HepG2 (cell line): ENCODE measurements around the gene GAS2. TPM values are rescaled to one million over a fixed set of nuclear protein-coding genes. Genes with fewer than 3 reads are reported as not detected.

Experiments
- AFF4 ChIP-seq: sonication (generic); formaldehyde crosslinking; IDR thresholded peaks from 2 replicates; pipeline ENCODE4 v1.4.0; 2020; ENCODE audit warnings: missing genetic modification reagents
- ASH2L ChIP-seq: fragments of 300-600, 200-600 bp; sonication (generic); IDR thresholded peaks from 2 replicates; pipeline ENCODE4 v1.7.0; 2017; ENCODE audit warnings: low read depth, mild to moderate bottlenecking, moderate library complexity, mixed read lengths, low read length; ENCODE audit not compliant: insufficient read length
- CREB1 ChIP-seq, 2 experiments: fragments of 450-650 bp in 1 of 2; IDR thresholded peaks; 2 replicates each; pipeline ENCODE4 v1.6.1; 2016 to 2017; ENCODE audit warnings: control low read depth in 1 of 2, mild to moderate bottlenecking in 1 of 2, missing compliant biosample characterization in 1 of 2, missing genetic modification characterization in 1 of 2
- MED1 ChIP-seq: sonication (generic); formaldehyde crosslinking; IDR thresholded peaks from 2 replicates; pipeline ENCODE4 v1.4.0; 2020; ENCODE audit warnings: missing genetic modification reagents
- MTA1 ChIP-seq: sonication (generic); formaldehyde crosslinking; IDR thresholded peaks from 2 replicates; pipeline ENCODE4 v1.4.0; 2020; ENCODE audit warnings: missing genetic modification reagents, mild to moderate bottlenecking, borderline replicate concordance
- PAXIP1 ChIP-seq: sonication (generic); formaldehyde crosslinking; conservative IDR thresholded peaks from 2 replicates; pipeline ENCODE4 v1.4.0; 2020; ENCODE audit warnings: mild to moderate bottlenecking, missing genetic modification reagents, moderate library complexity
- RCOR2 ChIP-seq: IDR thresholded peaks from 2 replicates; pipeline ENCODE4 v1.6.1; 2016; ENCODE audit warnings: missing biosample characterization, missing genetic modification reagents
- SNRNP70 ChIP-seq: fragments of 200-400 bp; formaldehyde crosslinking; IDR thresholded peaks from 2 replicates; pipeline ENCODE4 v1.6.1; 2017; ENCODE audit warnings: mild to moderate bottlenecking, low read depth, low read length, moderate library complexity
- TEAD3 ChIP-seq: optimal IDR thresholded peaks from 2 replicates; pipeline ENCODE3; 2016; ENCODE audit warnings: borderline replicate concordance
- TIGD3 ChIP-seq: sonication (generic); formaldehyde crosslinking; IDR thresholded peaks from 2 replicates; pipeline ENCODE4 v1.5.1; 2020; ENCODE audit warnings: mild to moderate bottlenecking, missing genetic modification reagents, borderline replicate concordance
- ZBTB38 ChIP-seq: sonication (generic); formaldehyde crosslinking; IDR thresholded peaks from 2 replicates; pipeline ENCODE4 v1.5.1; 2020; ENCODE audit warnings: mild to moderate bottlenecking, missing genetic modification reagents
- ZGPAT ChIP-seq: IDR thresholded peaks from 2 replicates; pipeline ENCODE4 v1.6.1; 2016; ENCODE audit warnings: mild to moderate bottlenecking
- ZNF18 ChIP-seq: sonication (generic); formaldehyde crosslinking; IDR thresholded peaks from 2 replicates; pipeline ENCODE4 v1.8.0; 2022; ENCODE audit warnings: mild to moderate bottlenecking, missing genetic modification reagents; ENCODE audit not compliant: insufficient replicate concordance
- ZNF263 ChIP-seq: sonication (generic); formaldehyde crosslinking; IDR thresholded peaks from 2 replicates; pipeline ENCODE4 v1.4.0; 2020; ENCODE audit warnings: missing genetic modification reagents
- ZNF343 ChIP-seq: sonication (generic); formaldehyde crosslinking; IDR thresholded peaks from 2 replicates; pipeline ENCODE4 v1.4.0; 2020; ENCODE audit warnings: mild to moderate bottlenecking, missing genetic modification reagents
- ZSCAN22 ChIP-seq: sonication (generic); formaldehyde crosslinking; IDR thresholded peaks from 2 replicates; pipeline ENCODE4 v1.4.0; 2020; ENCODE audit warnings: mild to moderate bottlenecking, missing genetic modification reagents
- polyA plus RNA-seq, 8 experiments: library from polyadenylated mRNA; depleted of rRNA in 3 of 8; stranded (reverse) in 7 of 8; unstranded in 1 of 8; fragments of >200 nt; fragmentation: Illumina TruSeq in 4 of 8; extraction: Trizol in 4 of 8; gene quantifications; 2 replicates each; pipeline versions ENCODE4 v1.2.1 to v1.2.3, GENCODE V29; 2011 to 2016; ENCODE audit warnings: low read depth in 4 of 8, missing spikeins in 1 of 8, mixed read lengths in 1 of 8; ENCODE audit not compliant: insufficient read depth in 1 of 8
- total RNA-seq, 5 experiments: library from RNA; depleted of rRNA; stranded (reverse); fragments of >200 nt; fragmentation: Illumina TruSeq; extraction: Trizol; gene quantifications; 2 replicates each; pipeline ENCODE4 v1.2.3, GENCODE V29; 2016; ENCODE audit warnings: low read depth in 1 of 5

Gene GAS2
- total and polyA plus RNA-seq, 2 of the 13 experiments (the other 11 are each of a cell fraction or from before 2014, with no cell fraction given) = 26.0 to 85.1 TPM

- TF ChIP-seq TEAD3 (peak; percentile 92), RCOR2 (CRISPR knock-in tag) (no peak), ZSCAN22 (CRISPR knock-in tag) (no peak), ASH2L (no peak), ZGPAT (CRISPR knock-in tag) (0 out of 2 replicates have a peak, but pooled peaks have one; percentile 56), ZNF263 (CRISPR knock-in tag) (no peak), SNRNP70 (no peak), CREB1 (IDR thresholded peaks at IDR 0.05) (peak; percentile 76), CREB1 (CRISPR knock-in tag; IDR thresholded peaks at IDR 0.05) (peak; percentile 33; the same call in 1 of the 2 replicates), ZBTB38 (CRISPR knock-in tag) (no peak), MTA1 (CRISPR knock-in tag) (no peak), TIGD3 (CRISPR knock-in tag) (no peak), MED1 (CRISPR knock-in tag) (0 out of 2 replicates have a peak, but pooled peaks have one; percentile 17), PAXIP1 (CRISPR knock-in tag) (peak; percentile 63), AFF4 (CRISPR knock-in tag) (no peak), ZNF343 (CRISPR knock-in tag) (no peak), ZNF18 (CRISPR knock-in tag) (no peak)
These were observed 36.6 kb downstream of the GAS2 start (continued) for GRCh38 chr11:22703040-22703439.
